CD4-positive, alpha-beta T cell treated with Interleukin-21 for 1 hour (primary cell): Measurements from ENCODE around the gene HCK.

Experiments used
- DNase-seq: peaks from one replicate; pipeline ENCODE4 v3.0.0-alpha.2; 2020

Gene HCK

DNA sequence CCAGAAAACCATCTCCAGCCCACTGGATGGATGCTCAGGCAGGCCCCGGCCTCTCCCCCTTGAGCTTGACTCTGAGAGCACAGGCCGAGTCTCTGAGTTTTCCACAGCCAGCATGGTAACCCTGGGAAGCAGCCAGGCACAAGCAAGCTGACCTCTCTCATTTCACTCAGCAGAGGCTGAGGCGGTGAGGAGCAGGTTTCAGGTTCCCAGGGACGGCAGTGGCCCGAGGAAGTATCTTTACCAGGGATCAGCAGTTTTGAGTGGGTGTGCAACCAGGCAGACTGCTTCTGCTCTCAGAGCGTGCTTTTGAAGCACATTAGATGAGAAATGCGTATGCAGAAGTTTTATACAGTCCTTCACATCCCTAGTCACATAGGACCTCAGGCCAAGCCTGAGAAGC, 12.6 kb downstream of the HCK start:
- DNase-seq = no peak

DNA sequence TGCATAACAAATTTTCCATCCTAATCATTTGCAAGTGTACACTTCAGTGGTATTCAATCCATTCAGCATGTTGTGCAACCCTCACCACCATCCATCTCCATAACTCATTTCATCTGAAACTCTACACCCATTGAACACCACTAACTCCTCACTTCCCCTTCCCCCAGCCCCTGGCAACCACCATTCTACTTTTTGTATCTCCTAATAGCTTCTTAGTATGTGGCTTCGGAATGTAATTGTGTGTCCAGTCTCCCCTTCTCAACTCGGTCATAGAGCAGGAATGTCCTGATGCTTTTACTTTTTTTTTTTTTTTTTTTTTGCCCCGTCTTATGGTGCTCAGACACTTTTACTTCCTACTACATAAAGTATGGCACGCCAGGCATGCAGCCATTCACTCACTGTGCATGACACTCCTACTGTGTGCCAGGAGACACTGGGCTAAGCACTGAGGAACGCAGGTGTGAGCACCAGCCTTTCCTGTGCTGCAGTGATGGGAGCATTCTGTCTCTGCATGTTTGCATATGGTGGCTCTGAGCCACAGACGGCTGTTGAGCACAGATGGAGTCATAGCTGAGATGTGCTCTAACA, 15.3 kb downstream of the HCK start:
- DNase-seq = no peak

- DNase-seq = no peak
Observed at GRCh38 chr20:32068174-32068573, 16.1 kb downstream of the HCK start.

- no peak for DNase-seq
Observed at GRCh38 chr20:32069711-32070110, 17.7 kb downstream of the HCK start.

DNA sequence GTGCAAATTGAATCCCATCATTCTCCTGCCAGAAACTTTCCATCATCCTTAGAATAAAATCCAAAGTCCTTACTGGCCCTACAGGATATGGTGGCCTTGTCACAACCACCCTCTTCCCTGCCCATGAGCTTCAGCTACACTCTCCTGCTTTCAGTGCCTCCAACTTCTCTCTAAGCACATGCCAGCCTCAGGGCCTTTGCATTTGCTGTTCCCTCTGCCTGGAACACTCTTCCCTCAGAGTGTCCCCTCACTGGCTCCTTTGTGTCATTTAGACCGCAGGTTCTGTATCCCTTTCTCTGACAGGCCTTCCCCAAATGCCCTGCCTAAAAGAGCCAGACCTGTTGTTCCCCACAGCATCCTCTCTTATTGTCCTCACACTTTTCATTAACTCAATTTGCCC, 18.2 kb downstream of the HCK start:
- no peak for DNase-seq

DNA sequence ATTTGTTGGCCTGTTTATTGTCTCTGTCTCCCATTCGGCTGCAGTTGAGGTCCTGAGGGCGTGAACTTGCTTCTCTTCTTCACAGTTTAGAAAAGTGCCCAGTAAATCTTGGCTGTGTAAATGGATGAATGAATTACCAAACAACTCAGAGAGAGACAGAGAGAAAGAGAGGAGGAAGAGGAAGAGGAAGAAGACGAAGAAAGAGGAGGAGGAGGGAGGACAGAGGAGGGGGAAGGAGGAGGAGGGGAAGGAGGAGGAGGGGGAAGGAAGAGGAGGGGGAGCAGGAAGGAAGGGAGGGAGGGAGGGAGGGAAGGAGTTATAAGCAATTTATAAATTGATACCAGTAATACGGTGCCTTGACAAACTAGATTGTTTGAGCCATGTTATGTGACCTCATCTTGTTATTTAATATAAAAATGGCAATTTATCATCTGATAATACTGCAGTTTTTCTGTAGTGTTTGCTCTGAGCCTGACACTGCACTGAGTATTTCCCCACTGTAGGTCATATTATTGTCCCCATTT, 18.7 kb downstream of the HCK start:
- no peak for DNase-seq

GRCh38 chr20:32071395-32072167, 19.5 kb downstream of the HCK start:
- no peak for DNase-seq

GRCh38 chr20:32072168-32072750, 20.2 kb downstream of the HCK start:
- no peak for DNase-seq

GRCh38 chr20:32075534-32075933, 23.5 kb downstream of the HCK start:
- DNase-seq = no peak

- DNase-seq = no peak
Observed at GRCh38 chr20:32077190-32077589, 25.1 kb downstream of the HCK start.

- DNase-seq = no peak
Observed at GRCh38 chr20:32078322-32078721, 26.3 kb downstream of the HCK start.

- no peak for DNase-seq
Observed at GRCh38 chr20:32078791-32079190, 26.7 kb downstream of the HCK start.

- no peak for DNase-seq
Observed at GRCh38 chr20:32079655-32080109, 27.6 kb downstream of the HCK start.

DNA sequence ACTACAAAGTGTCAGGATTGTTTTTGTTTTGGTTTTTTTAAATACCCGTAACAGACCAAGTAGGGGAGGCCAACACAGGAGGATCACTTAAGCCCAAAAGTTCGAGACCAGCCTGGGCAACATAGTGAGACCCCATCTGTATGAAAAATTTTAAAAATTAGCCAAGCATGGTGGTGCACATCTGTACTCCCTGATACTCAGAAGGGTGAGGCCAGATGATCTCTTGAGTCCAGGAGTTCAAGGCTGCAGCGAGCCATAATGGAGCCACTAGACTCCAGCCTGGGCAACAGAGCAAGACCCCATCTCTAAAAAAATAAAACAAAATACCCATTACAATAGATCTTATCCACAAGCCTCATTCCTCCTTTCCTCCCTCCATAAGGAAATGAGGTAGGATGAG, 28.7 kb downstream of the HCK start:
- no peak for DNase-seq

DNA sequence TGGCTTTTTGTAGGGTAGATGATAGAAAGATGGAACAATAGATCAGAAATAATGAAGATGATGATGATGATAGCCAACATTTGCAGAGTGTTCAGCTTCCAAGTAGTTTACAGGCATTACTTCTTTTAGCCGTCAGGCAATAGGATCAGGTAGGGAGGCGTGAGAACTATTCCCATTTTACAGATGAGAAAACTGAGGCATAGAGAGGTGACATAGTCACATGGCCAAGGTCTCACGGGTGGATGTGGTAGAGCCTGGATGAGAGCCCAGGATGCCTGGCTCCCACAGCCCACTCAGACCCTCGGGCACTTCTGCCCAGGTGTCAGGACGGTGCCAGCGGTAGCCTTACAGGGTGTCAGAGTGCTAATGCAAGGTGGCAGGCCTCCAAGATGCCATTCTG, 31.4 kb downstream of the HCK start:
- no peak for DNase-seq

- no peak for DNase-seq
Observed at GRCh38 chr20:32087070-32087469, 35.0 kb downstream of the HCK start.

- DNase-seq = no peak
Observed at GRCh38 chr20:32088759-32089158, 36.7 kb downstream of the HCK start.

DNA sequence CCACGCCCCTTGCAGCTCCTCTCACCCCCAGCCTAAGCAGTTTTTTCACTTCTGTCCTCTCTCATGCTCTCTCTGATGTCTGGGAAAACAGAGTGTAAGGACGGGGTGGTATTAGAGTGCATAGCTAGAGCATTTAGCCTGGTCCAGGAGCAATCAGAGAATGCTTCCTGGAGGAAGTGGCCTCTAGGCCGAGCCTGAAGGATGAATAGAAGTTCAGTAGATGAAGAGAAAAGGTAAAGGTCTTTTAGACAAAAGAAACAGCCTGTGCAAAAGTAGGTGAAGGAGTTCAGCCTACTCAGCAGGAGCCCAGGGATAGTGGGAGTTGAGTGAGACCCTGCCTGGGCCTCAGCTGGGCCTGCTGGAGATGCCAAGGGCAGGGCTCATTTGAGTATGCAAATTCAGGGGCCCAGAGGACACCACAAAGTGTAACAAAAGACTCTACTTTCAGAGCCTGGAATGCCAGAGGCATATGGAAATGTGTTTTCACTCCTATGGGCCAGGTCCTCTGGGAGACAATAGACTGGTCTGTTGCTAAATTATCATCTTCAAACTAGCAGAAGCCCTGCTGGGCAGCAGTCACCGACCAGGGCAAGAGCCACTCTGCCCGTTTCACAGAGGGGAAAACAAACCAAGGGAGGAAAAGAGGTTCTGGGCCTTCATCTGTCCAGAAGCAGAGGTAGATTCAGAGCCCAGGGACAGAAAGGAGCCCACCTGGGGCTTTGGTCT, 37.8 kb downstream of the HCK start:
- no peak for DNase-seq

DNA sequence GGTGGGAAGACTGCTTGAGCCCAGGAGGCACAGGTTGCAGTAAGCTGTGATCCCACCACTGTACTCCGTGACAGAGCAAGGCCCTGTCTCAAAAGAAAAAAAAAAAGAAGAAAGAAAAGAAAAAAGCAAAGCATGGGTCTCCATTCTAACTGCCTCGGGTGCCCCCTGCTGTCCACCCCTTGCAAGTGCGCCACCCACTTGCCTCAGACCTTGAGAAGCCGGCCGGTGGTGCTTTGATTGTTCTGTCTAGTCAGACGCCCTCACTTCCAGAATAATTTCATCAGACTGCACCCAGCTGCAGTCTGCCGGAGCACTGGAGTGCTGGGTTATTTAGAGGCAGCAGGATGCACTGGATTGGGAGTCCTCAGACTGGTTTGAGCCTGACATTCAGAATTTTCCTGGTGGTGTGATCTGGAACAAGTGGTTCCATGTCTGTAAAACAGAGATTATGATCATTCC, 39.9 kb downstream of the HCK start:
- DNase-seq = peak; percentile 72

GRCh38 chr20:32098786-32099185, 46.7 kb downstream of the HCK start:
- DNase-seq = no peak

DNA sequence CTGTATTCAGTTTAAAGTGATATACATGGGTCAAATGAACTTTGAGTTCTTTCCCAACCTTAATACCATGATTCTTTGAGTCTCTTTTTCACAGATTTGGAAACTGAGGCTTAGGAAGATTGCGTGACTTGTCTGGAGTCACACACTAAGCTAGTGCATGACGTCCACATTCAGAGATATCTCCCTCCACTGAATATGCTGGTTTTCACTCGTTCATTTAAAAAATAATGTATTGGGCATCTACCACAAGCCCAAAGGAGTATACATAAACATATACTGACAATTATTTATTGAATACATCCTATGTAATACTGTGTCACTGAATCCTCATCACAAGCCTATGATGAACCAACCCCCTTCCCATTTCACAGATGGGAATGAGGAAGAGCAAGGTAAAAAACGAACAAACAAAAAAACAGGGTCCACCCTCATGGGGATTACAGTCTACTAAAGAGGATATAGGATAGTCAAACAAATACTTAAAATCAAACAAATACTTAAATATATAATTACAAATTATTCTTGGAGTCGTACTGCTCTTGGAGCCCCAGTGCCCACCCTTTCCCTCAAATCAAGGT, 56.9 kb downstream of the HCK start:
- no peak for DNase-seq

- peak; percentile 95 for DNase-seq
Observed at GRCh38 chr20:32109392-32110172, 57.5 kb downstream of the HCK start, which contains the start of gene TM9SF4. TM9SF4 (plus strand) TSS chr20:32109714; CDS start chr20:32109741, 27 bp downstream.
